Activated CD8-positive, alpha-beta memory T cell treated with anti-CD3 and anti-CD28 coated beads for 24 hours (primary cell): Measurements from ENCODE around the gene MEX3B.

ENCODE experiments used
- DNase-seq: peaks from one replicate; pipeline ENCODE4 v3.0.0-alpha.2; 2020

Gene MEX3B

DNA sequence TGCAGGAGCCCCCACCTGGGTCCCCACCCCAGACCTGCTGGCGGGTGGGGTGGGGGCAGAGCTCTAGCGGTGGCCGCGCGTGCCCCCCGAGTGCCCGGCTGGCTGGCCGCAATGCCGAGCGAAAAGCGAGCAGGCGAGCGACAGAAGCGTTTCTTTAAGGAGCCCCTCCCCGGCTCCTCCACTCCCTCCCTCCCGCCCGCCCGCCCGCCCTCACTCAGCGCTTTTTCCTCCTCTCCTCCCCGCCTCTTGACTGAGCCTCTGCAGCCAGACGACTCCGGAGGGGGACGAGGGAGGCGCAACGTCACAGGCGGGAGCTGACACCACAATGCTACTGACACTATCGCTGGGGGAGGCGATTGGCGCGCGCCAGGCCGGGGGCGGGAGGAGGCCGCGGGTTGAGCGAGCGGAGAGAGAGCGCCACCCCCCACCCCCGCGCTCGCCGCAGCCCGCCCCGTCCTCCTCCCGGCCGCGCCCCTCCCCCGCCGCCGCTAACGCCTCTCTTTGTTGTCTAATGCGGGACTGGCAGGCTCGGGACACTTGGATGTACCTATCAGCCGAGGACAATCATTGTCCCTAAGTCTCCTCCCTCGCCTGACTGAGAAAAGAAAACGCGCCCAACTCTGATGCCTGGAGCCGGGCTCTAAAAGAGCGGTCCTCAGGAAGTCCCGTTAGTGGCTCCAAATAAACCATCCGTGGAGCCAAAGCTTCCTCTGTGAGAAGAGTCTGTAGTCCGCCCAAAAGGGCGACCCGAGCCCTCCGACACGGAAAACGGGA is at the start of gene MEX3B:
Gene MEX3B, minus strand, starts transcription at position 127 of the 774 bp plus-strand sequence. CDS start 313 bp downstream, outside the sequence.
- peak; percentile 93 for DNase-seq

DNA sequence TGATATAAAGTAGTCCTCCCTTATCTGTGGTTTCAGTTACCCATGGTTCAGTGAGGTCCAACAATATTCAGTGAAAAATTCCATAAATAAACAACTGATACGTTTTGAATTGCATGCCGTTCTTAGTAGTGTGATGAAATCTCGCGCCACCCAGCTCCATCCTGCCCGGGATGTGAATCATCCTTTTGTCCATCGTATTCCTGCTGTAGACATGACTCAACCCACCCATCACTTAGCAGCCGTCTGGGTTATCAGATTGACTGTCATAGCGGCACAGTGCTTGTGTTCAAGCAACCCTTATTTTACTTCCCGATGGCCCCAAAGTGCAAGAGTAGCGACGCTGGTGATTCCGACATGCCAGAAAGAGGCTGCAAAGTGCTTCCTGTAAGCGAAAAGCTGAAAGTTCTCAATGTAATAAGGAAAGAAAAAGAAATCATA is 48.0 kb upstream of the MEX3B start:
- no peak for DNase-seq

DNA sequence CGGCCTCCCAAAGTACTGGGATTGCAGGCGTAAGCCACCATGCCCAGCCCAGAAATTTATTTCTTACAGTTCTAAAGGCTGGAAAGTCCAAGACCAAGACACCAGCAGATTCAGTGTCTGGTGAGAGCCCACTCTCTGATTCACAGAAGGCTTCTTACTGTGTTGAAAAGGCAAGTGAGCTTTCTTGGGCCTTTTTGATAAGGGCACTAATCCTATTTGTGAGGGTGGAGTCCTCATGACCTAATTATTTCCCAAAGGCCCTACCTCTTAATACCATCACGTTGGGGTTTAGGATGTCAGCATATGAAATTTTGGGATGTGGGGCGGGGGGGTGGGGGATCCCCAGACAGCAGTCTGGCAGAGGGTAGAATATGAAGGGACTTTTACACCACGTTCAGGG is 47.5 kb upstream of the MEX3B start:
- DNase-seq, result no peak

DNA sequence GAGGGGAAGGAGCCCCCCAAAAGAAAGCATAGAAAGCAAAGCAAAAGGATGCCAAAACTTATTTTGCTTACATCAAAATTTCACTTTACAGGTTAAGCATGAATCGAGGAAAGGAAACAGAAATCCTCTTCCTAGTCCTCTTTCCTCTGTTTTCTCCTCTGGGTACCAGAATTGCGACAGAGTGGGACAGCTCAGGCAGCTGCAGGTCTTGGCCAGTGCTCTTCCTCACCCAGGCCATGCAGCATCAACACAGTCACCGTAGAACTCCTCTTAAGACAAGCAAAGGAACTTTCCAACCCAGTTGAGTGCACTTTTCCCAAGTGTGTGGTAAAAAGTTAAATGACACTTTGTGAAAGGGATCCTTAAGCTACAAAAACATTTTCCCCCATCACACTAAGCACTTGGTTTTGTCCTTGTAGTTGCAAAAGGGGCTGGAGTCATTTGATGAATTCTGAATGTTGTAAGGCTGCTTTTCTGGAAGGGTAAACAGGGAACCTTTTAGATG is 45.9 kb upstream of the MEX3B start:
- DNase-seq, result no peak

DNA sequence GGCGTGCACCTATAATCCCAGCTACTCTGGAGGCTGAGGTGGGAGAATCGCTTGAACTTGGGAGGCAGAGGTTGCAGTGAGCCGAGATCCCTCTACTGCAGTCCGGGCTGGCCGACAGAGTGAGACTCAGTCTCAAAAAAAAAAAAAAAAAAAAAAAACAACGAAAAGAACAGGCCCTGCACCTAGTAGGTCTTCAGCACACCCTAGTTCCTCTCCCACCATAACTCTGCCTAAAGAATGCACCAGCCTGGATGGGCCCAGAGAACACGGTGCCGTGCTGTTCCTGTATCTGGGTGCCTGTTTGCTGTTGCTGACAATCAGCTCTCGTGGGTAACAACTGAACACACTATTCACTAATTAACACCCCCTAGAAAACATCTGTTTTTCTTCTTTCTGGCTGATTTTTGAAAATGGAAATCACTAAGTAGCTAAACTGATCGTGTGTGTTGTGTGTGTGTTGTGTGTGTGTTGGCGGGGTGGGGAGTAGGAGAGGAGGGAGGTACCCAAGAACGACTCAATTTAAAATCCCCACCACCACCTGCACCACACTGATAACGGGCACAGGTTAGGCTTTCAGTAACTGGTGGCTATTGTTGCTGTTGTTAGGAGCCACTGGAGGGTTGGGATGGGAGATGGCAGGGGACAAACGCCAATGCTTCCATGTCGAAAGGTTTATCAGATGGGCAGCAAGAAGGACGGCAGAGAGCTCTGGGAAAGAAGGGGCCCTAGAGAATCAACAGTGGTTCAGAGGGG is 40.6 kb upstream of the MEX3B start:
- no peak for DNase-seq

DNA sequence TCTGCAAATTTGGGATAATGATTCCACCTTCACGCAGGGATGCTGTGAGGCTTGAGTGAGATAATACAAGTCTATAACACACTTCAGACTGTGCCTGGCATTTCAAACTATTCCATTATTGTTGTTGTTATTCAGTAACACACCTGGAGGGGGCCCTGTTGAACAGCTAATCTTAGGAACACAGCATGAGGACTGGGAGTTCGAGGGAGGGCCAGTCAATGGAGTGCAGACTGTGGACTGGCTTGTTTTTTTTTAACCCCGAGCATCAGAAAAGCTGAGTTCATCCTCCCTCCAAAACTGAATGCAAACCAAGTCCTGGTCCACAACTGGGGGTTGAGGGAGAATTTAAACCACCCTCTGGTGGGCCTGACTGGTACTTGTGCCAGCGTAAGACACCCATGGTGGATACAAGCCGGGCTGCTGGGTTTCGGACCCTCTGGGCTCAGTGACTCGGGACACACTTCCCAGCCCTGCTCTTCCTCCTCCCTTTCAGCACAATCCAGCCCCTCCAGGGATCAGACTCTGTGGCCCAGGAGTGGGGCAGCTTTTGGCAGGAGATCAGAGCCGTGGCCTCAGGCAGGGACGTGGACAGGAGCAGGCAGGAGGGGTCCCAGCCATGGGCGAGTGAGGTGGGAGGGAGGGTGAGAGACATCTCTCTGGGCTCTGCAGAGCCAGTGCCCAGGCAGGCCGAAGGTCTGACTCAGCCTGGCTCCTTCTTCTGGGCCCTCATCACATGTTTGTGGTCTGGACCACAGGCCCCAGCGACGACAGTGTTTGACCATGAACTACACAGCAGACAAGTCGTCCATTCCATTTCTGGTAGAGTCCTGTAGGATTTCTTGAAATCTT is 36.3 kb upstream of the MEX3B start:
- DNase-seq, result no peak

DNA sequence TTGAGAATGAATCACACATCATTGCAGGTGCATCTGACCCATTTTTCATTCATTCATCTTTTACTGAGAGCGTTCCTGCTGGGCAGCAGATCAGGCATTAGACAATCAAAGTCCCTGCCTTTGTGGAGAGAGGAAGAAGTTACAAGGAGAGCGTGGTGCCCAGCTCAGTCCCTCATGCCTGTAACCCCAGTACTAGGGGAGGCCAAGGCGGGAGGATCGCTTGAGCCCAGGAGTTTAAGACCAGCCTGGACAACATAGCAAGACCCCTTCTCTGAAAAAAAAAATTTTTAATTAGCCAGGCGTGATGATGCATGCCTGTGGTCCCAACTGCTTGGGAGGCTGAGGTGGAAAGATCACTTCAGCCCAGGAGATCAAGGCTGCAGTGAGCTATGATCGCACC is 35.0 kb upstream of the MEX3B start:
- DNase-seq, result no peak

DNA sequence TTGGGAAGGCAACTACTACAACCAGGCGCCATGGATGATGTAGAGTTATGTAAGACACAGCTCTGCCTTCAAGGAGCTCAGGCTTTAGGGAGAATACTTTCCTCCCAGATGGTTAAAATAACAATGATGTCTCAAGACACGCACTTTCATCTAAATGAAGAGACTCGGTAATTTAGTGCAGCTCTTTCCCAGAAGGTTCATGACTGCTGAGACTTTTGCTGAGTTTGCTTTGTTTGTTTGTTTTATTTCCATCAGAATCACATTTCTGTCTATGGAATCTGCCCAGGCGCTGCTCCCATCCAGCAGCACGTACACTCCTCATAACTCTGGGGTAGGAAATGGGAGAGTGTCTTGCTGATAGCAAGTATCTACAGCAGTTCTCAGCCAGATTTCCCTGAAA is 33.9 kb upstream of the MEX3B start:
- no peak for DNase-seq

DNA sequence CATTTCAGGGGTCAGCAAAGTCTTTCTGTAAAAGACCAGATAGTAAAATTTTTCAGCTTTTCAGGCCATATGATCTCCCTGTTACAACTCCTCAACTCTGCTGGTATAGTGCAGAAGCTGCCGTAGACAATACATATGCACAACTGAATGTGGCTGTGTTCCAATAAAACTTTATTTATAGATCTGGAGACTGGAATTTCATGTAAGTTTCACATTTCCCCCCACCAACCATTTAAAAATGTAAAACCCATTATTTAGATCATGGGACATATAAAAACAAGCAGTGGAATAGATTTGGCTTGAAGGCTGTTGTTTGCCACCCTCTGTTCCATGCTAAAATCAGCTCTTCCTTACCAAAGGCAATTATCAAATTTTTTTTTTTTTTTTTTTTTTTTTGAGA is 28.8 kb upstream of the MEX3B start:
- DNase-seq, result no peak

DNA sequence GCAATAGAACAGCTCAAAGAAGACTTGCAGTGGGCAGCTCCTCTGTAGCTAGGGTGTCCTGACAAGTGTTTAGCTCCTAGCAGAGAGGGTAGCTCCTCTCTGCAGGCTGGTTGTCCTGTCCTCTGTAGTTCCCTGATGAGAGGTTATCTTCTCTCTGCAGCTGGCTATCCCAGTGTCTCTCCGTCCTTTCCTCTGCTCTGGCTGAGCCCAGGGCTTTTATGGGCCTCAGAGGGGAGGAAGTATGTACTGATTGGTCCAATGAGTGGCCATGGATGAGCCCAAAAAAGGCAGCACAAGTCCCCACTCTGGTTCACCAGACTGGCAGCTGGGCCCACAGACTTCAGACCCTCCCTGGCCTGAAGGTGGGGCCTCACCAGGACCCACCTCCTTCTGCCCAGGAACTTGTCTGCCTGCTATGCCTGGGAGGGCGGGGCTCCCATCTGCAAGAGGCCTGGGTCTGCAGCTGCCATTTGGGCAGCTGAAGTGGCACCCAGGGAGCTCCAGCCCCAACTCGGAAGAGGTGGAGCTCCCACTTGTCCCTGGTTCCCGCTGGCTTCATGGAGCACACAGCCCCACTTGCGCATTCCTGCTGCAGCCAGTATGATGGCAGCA is 27.2 kb upstream of the MEX3B start:
- no peak for DNase-seq

DNA sequence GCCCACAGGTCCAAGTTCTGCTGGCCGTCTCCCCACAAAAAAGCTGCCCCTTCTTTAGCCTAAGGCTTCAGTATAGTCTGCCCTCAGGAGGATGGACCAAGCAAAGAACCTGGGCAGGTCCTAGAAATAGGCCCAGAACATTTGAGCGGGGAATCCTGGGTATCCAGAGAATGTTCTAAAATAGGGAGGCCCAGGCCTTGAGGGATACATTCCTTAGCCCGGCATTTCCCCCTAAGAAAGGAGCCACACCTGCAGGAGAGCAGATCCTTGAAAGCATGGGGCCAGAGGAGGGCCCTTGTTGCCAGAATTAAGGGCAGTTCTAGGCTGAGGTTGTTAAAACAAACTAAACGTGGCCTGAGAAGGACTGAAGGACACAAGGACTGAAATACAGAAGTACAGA is 20.6 kb upstream of the MEX3B start:
- DNase-seq, result no peak

DNA sequence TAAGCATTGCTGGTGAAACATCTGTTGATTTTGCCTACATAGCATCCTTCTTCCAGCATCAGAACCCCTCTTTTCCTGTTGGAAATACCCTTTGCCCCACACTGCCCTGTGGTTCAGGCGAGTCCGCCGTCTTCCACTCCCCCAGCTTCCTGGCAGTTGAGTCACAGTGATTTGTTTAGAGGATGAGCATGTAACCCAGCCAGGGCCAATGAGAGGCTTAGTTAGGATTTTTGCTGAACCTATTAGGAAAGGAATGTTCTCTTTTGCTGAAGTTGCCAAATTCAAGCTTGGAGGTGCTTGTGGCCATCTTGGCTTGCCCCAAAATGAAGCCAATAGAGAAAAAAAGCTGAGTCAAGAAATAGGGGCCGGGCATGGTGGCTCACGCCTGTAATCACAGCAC is 19.0 kb upstream of the MEX3B start:
- no peak for DNase-seq

DNA sequence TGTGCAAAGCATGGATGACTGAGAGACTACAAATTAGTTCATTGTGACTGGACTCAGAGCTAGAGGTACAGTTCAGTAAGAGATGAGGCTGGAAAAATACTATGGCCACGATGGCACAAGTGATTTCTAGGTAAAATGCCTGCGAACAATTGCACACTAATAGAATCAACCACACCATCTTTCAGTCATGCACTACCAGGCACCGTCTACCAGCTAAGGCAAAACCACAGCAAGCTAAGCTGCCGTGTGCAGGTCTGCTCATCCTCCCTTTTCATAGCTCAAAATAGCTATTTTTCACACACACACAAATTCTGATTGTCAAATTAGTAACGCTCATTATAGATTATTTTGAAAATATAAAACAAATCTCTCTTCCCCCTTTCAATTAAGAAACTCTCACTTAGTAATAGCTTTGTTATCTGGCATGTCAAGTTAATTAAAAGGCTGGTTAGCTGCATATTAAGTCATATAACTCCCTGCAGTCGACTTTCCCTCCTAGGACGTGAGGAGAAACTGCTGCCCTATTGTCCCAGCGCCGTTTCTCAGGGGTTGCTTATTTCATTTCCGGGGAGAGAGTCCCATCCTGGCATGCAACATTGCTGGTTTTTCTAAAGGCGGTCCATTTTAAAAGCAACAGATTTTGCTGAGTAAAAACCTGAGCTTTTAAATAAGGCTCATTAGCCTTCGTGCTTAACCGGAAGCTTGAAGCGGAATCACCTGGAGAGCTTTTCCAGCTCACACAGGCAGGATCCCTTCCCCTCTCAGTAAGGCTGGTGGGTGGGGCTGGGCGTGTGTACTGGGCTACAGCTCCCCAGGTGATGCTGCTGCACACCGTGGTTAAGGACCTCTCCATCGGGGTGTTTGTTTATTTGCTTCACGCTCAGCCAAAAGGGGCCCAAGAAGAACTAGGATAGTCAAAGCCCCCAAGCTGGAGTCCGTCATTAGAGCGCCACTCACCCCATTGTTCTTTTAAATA is 16.9 kb upstream of the MEX3B start:
- no peak for DNase-seq

DNA sequence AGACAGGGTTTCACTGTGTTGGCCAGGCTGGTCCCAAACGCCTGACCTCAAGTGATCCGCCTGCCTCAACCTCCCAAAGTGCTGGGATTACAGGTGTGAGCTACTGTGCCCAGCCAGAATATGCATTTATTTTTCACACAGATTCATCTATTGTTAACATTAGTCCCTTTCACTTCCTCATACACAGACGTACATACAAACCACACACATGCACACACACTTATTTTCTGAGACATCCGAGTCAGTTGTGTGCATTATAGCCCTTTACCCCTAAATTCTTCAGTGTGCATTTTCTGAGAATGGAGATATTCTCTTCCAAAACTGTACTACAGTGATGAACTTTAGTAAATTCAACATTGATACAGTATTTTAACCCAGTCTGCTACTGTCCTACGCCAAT is 15.0 kb upstream of the MEX3B start:
- no peak for DNase-seq

DNA sequence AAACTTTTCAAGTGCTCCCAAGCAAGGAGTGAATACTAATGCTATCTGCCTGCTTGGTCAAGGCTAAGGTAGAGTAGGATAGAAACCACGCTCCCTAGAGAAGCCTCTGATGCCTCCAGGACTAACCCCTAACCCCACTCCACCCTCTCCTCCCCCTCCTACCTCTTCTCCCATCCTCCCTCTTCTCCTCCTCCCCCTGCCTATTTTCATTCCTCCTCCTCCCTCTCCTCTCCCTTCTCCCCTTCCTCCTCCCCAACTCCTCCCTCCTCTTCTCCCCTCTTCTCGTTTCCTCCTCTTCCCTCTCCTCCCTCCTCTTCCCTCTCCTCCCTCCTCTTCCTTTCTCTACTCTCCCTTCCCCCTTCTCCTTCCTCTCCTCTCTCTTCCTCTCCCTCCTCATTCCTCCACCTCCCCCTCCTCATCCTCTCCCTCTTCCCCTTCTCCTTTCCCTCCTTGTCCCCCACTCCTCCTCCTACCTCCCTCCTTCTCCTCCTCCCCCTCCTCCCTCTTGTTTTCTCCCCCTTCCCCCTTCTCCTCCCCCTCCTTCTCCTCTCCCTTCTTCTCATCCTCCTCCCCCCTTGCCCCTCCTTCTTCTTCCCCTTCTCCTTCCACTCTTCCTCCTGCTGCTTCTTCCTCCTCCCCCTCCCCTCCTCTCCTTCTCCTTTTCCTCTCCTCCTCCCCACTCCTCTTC is 12.8 kb upstream of the MEX3B start:
- no peak for DNase-seq

DNA sequence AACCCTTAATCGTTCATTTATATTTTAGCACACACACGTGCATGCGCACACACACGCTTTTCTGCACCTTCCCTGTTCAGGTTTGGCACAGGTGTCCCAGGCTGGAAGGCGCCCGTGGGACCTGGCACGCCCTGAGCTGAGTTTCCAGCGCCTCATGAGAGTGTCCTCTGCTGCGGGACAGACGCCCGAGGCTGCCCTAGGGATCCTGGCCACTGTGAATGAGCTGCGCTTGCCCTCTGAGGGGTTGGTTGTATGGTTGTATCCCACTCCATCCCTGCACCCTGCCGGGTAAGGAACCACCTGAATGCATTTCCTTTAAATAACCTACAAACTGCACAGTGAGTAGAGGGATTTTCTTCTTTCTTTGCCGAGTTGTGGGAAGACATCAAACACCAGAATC is 12.2 kb upstream of the MEX3B start:
- DNase-seq, result no peak

DNA sequence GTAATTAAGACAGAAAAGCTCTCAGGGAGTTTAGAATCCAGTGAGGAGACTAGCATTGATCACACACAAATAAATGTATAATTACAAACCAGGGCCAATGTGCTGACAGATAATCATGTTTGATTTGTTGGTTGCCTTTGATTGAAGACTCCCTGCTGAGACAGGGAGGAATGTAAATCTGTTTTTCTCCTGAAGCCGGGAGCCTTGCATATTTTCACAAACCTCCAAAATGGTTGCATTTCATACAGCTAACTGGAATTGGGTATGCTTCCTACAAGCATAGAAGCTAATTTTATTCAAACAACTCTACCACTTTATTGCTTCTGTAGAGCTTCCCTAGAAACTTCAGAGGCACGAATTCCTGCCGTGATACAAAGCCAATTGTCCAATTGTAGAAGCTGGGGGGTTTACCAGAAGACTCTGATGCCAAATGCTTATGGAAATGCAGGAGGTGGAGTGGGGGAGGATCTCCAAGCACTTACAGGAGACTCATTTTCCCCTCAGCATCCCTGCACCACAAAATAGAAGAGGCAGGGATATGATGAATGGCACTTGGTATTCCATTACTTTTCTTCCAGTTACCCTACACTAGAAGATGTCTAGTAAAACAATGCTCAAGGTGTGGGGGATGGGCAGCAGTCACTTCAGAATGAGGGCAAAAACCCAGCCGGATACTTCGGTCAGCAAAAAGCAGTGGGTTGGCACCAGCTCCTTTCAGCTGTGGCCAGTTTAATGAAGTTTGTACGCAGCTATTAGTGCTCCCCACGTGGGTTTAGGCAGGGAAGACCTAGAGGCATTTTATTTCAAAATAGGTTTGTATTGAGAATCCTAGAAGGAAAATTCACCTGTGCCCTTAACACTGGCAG is 11.4 kb upstream of the MEX3B start:
- DNase-seq, result no peak

DNA sequence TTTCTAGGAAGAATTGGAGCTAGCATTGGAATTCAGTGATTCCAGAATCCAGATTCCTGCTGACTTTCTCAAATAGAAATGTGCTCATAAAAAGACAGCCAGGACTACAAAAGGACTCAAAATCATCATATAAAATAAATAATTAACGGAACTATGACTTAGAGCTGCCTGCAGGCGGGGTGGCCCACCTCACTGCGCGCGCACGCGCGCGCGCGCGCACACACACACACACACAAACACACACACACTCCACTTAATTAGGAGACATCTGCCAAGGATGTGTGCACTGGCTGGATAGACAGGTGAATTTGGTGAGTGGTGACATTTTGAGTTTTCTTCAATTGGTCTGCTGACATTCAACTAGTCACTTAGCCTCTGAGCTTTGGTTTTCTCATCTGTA is 6.9 kb upstream of the MEX3B start:
- no peak for DNase-seq

DNA sequence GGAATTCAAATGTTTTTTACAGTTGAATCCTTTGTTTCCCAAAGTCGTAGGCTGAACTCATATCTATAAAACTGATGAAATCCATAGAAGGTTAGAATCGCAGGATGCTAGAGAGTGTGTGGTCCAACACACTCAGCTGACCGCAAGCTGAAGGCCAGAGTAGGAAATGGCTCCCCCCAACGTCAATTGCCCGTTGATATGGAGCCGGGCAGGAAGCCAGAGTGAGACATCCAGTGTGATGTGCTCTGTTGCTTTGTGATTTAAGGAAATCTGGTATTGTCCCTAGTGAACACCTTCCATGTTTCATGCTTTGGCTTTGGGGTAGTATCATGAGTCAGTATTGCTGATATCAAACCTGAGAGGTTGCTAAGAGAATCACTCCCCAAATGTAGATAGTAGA is 5.8 kb upstream of the MEX3B start:
- no peak for DNase-seq

DNA sequence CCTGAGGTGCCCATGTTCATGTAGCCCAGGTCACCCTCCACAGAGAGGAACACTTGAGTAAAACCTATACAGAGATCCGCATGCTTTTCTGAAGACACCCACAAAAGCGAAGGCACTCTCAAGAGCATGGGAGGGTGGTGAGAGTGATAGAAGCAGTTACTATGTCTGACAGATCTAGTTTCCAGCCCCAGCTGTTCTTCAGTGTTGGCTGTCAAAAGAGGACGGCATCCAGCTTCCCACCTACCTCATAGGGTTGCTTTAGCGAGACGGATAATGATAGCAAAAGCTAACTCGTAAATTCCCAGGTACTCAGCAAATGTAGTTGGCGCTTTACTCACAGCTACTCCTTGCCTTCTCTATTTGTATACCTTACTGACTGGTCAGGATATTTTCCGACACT is 3.0 kb upstream of the MEX3B start:
- DNase-seq, result no peak
